ENCODE results near the gene MRPS7. TPM values are rescaled to one million over a fixed set of nuclear protein-coding genes. Genes with fewer than 3 reads are reported as not detected.
A peak's percentile ranks its signal among the peaks of the same experiment; 100 is the strongest.

MRPS7 gene
- total RNA-seq, 1 donor from 2014 or later = 55.0 TPM

DNA sequence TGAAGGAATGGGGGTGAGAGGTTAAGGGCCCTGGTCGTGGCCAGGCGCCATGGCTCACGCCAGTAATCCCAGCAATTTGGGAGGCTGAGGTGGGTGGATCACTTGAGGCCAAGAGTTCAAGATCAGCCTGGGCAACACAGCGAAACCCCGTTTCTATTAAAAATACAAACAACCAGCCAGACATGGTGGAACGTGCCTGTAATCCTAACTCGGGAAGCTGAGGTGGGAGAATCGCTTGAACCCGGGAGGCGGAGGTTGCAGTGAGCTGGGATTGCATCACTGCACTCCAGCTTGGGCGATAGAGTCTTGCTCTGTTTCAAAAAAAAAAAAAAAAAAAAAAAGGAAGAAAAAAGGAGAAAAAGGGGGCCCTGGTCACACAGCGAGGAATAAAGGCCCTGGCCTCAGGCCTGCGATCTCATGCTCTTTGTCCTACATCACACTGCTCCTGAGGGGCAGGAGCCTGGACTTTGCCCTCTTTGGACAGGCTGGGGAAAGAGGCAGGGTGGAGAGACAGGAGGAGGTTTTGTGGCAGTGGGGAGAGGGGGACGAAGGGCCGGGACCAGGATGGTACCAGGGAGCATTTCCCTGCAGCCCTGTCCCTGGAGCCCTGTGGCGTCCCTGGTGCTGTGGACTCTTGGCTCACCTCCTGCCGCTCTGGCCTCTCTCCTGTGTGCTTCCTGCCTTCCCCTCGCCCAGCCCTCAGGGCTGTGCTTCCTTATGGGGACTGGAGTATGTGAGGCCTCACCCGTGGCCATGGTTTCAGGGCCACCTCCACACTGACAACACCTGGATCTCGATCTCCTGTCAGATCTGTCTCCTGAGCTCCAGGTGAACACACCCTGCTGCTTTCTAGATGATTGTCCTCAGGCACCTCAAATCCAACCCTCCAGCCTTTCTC is 47.3 kb downstream of the MRPS7 start:
- H3K27ac ChIP-seq (ENCODE audit: low read depth, low read length) = no peak overlapping the region
- no peaks in the 10 kb centered on the region for H3K9me3 ChIP-seq (ENCODE audit: insufficient read depth, low read depth, low read length)
- H3K4me2 ChIP-seq (ENCODE audit: low read length) = no peak overlapping the region
- no peaks in the 10 kb centered on the region for H4K20me1 ChIP-seq (ENCODE audit: insufficient read depth, low read length)
- H3K4me3 ChIP-seq (ENCODE audit: insufficient read depth, low read depth, low read length) = no peak overlapping the region
- no peaks in the 10 kb centered on the region for H3K27me3 ChIP-seq (ENCODE audit: insufficient read depth, low read length)
- Mint-ChIP-seq H3K36me3 (ENCODE audit: low read depth, unreplicated experiment) (peaks cover 9% of the 10 kb centered on the region), H3K4me1 (ENCODE audit: low read depth, unreplicated experiment) (peaks cover 12% of the 10 kb centered on the region), H3K27me3 (ENCODE audit: low read depth, unreplicated experiment) (no peaks in the 10 kb centered on the region), H3K9me3 (ENCODE audit: unreplicated experiment) (no peaks in the 10 kb centered on the region), H3K27ac (ENCODE audit: unreplicated experiment) (no peak overlapping the region), H3K4me3 (ENCODE audit: unreplicated experiment) (peak overlapping the region; percentile 20)
- H3K4me1 ChIP-seq (ENCODE audit: insufficient read depth, low read length) = no peaks in the 10 kb centered on the region
- FAIRE-seq = no peak
- DNase-seq (ENCODE audit: low read depth) = no peak
- no peaks in the 10 kb centered on the region for H3K79me2 ChIP-seq (ENCODE audit: insufficient read depth, low read length)
- H3K9ac ChIP-seq (ENCODE audit: low read length) = no peak overlapping the region
- TF ChIP-seq, protein P1, sequence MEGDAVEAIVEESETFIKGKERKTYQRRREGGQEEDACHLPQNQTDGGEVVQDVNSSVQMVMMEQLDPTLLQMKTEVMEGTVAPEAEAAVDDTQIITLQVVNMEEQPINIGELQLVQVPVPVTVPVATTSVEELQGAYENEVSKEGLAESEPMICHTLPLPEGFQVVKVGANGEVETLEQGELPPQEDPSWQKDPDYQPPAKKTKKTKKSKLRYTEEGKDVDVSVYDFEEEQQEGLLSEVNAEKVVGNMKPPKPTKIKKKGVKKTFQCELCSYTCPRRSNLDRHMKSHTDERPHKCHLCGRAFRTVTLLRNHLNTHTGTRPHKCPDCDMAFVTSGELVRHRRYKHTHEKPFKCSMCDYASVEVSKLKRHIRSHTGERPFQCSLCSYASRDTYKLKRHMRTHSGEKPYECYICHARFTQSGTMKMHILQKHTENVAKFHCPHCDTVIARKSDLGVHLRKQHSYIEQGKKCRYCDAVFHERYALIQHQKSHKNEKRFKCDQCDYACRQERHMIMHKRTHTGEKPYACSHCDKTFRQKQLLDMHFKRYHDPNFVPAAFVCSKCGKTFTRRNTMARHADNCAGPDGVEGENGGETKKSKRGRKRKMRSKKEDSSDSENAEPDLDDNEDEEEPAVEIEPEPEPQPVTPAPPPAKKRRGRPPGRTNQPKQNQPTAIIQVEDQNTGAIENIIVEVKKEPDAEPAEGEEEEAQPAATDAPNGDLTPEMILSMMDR (IDR thresholded peaks at IDR 0.05; ENCODE audit: insufficient read depth, low read depth, low read length) = no peak
- TF ChIP-seq EZH2 (IDR thresholded peaks at IDR 0.05; ENCODE audit: insufficient read depth, low read length) = no peak
- H2AFZ ChIP-seq (ENCODE audit: low read depth, low read length) = no peak overlapping the region
- no peaks in the 10 kb centered on the region for H3K36me3 ChIP-seq (ENCODE audit: insufficient read depth, low read length)

DNA sequence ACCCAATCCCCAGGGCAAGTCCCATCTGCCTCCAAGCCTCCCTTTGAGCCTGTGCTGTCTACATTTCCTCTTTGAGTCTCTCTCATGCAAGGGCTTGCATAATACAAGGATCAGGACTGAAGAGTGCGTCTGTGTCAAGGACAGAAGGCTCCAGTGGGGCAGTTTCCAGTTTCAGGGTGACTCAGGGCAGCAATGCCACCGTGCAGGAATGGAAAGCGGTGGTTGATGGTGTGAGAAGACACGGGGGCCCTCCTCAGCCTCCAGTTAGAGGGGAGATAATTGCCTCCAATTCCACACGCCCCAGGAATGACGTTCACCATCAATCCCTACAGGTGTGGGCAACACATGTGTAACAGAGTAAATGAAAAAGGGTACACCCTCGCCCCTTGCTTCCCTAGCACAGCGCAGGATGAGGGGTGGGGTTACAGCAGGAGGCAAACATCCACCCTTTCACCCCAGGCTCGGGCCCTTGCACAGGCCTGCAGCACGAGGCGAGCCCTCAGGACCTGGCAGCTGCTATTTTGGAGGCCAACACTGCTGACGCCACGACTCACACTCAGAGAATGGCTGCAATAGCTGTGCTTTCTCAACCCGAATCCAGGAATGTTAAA is 52.4 kb downstream of the MRPS7 start:
- Mint-ChIP-seq H3K9me3 (ENCODE audit: unreplicated experiment) (no peaks in the 10 kb centered on the region), H3K36me3 (ENCODE audit: low read depth, unreplicated experiment) (peaks cover 18% of the 10 kb centered on the region), H3K4me1 (ENCODE audit: low read depth, unreplicated experiment) (peaks cover 20% of the 10 kb centered on the region), H3K4me3 (ENCODE audit: unreplicated experiment) (no peak overlapping the region), H3K27ac (ENCODE audit: unreplicated experiment) (no peak overlapping the region), H3K27me3 (ENCODE audit: low read depth, unreplicated experiment) (no peaks in the 10 kb centered on the region)
- DNase-seq (ENCODE audit: low read depth) = no peak
- Histone ChIP-seq H3K36me3 (ENCODE audit: insufficient read depth, low read length) (peaks cover 16% of the 10 kb centered on the region), H3K4me3 (ENCODE audit: insufficient read depth, low read depth, low read length) (no peak overlapping the region), H3K27ac (ENCODE audit: low read depth, low read length) (no peak overlapping the region), H3K27me3 (ENCODE audit: insufficient read depth, low read length) (no peaks in the 10 kb centered on the region), H3K9me3 (ENCODE audit: insufficient read depth, low read depth, low read length) (no peaks in the 10 kb centered on the region), H2AFZ (ENCODE audit: low read depth, low read length) (no peak overlapping the region), H3K79me2 (ENCODE audit: insufficient read depth, low read length) (peaks cover 3% of the 10 kb centered on the region), H3K4me1 (ENCODE audit: insufficient read depth, low read length) (peaks cover 10% of the 10 kb centered on the region), H4K20me1 (ENCODE audit: insufficient read depth, low read length) (peaks cover 23% of the 10 kb centered on the region), H3K9ac (ENCODE audit: low read length) (no peak overlapping the region), H3K4me2 (ENCODE audit: low read length) (no peak overlapping the region)
- TF ChIP-seq EZH2 (IDR thresholded peaks at IDR 0.05; ENCODE audit: insufficient read depth, low read length) = no peak
- TF ChIP-seq, protein P1 (IDR thresholded peaks at IDR 0.05; ENCODE audit: insufficient read depth, low read depth, low read length) = no peak
- FAIRE-seq = no peak
